ENCODE data around the gene SKOR1.

The SKOR1 gene

DNA sequence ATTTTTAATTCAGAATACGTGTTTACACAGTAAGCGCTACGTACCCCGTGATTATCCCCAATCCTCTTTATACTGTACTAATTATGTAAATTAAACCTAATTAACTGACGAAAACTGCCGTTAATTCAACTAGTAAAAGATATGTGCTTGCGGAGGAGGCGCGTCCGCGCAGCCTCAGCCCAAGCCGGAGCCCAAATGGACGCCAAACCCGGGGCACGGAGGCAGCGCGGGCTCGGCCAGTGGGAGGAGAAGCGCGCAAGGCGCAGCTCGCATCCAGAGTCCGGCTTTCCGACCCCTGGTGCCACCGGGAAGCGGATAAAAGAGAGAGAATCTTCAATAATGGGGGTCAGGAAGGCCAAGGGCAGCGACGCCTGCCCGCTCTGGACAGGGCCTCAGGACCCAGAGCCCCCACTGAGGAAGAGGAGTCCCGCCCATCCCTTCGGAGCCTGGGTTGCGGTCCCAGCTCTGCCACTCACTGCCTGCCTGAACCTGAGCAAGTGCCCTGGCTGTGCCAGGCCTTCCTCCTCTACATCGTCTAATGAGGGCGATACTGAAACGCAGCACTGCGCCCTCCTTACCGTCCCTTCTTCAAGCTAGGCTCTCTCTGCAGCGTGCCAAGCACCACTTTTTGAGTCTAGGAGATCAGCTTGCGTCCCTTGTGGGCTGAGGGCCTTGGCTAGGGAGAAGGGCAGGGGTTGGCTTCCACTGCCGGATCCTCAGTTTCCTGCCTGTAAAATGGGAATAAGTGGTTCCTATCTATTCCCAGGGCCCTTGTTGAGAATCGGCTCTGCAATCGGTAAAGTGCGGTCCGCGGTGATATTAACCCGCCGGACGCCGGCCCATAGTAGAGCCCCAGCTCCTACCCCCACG, 5.0 kb upstream of the SKOR1 start:
- no peak overlapping the region for H3K4me2 ChIP-seq (ENCODE audit: low read length)
- H3K9me3 ChIP-seq (ENCODE audit: low read length): 0 out of 2 replicates have a peak, but pooled peaks cover 3% of the 10 kb centered on the region
- 0 out of 2 replicates have a peak, but pooled peaks cover 3% of the 10 kb centered on the region for H3K79me2 ChIP-seq (ENCODE audit: insufficient read depth, low read length)
- no peak overlapping the region for H3K27ac ChIP-seq (ENCODE audit: low read depth, low read length, poor library complexity, severe bottlenecking)
- no peak overlapping the region for H3K4me3 ChIP-seq (ENCODE audit: low read depth, low read length, poor library complexity, severe bottlenecking)
- no peaks in the 10 kb centered on the region for H4K20me1 ChIP-seq (ENCODE audit: insufficient read depth, low read length)
- peaks cover 3% of the 10 kb centered on the region for H3K36me3 ChIP-seq (ENCODE audit: insufficient read depth, low read length)
- H2AFZ ChIP-seq (ENCODE audit: low read length): no peak overlapping the region
- no peaks in the 10 kb centered on the region for H3F3A ChIP-seq (ENCODE audit: insufficient read depth, low read length)
- no peaks in the 10 kb centered on the region for H3K27me3 ChIP-seq (ENCODE audit: insufficient read depth, low read length)
- peaks cover 22% of the 10 kb centered on the region for H3K4me1 ChIP-seq (ENCODE audit: insufficient read depth, low read length, severe bottlenecking)
- no peaks in the 10 kb centered on the region for H3K9me2 ChIP-seq (ENCODE audit: low read depth, low read length)
- no peak overlapping the region for H3K9ac ChIP-seq (ENCODE audit: low read length)
- no peak for TF ChIP-seq EZH2 (IDR thresholded peaks at IDR 0.05; ENCODE audit: borderline replicate concordance, low read length)
- TF ChIP-seq, protein P1, sequence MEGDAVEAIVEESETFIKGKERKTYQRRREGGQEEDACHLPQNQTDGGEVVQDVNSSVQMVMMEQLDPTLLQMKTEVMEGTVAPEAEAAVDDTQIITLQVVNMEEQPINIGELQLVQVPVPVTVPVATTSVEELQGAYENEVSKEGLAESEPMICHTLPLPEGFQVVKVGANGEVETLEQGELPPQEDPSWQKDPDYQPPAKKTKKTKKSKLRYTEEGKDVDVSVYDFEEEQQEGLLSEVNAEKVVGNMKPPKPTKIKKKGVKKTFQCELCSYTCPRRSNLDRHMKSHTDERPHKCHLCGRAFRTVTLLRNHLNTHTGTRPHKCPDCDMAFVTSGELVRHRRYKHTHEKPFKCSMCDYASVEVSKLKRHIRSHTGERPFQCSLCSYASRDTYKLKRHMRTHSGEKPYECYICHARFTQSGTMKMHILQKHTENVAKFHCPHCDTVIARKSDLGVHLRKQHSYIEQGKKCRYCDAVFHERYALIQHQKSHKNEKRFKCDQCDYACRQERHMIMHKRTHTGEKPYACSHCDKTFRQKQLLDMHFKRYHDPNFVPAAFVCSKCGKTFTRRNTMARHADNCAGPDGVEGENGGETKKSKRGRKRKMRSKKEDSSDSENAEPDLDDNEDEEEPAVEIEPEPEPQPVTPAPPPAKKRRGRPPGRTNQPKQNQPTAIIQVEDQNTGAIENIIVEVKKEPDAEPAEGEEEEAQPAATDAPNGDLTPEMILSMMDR (IDR thresholded peaks at IDR 0.05; ENCODE audit: low read length): no peak

DNA sequence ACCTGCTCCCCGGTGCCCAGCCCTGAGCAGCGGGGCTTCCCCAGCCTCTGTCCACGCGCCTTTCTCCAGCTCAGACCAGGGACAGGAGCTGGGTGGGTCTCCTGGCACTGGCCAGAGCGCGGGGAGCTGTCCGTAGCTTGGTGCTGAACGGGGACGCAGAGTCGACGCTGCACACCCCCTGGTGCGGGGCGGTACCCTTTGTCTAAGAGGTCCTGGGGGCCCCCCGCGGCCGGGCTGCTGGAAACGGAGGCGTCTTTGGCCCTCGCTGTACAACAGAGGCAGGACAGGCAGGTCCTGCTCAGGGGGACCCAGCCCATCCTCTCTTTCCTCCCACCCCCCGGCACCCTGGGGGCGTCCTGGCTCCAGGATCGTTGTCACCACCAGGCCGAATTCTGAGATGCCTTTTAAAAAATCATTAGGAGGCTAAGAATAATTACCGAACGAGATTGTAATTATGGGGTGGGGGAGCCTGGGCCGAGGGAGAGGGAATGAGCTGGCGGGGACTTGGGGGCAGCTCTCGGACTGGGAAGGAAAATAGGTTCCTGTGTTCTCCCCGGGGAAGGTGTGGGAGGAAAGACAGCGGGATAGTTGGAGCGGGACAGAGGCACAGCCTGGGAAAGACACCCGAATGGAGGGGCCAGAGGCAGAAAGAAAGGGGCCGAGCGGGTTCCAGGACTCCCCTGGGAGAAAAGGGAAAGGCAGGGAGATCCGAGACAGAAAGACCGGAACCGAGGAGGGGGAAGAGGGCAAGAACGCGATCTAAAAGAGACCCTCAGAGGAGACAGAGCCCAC, 4.1 kb upstream of the SKOR1 start:
- Histone ChIP-seq H3K27ac (ENCODE audit: low read depth, low read length, poor library complexity, severe bottlenecking) (no peak overlapping the region), H3K4me1 (ENCODE audit: insufficient read depth, low read length, severe bottlenecking) (peaks cover 22% of the 10 kb centered on the region), H3K4me3 (ENCODE audit: low read depth, low read length, poor library complexity, severe bottlenecking) (no peak overlapping the region), H3K36me3 (ENCODE audit: insufficient read depth, low read length) (peaks cover 10% of the 10 kb centered on the region), H3K4me2 (ENCODE audit: low read length) (no peak overlapping the region), H3F3A (ENCODE audit: insufficient read depth, low read length) (no peaks in the 10 kb centered on the region), H3K27me3 (ENCODE audit: insufficient read depth, low read length) (no peaks in the 10 kb centered on the region), H3K9me2 (ENCODE audit: low read depth, low read length) (no peaks in the 10 kb centered on the region), H3K9me3 (ENCODE audit: low read length) (no peaks in the 10 kb centered on the region), H4K20me1 (ENCODE audit: insufficient read depth, low read length) (no peaks in the 10 kb centered on the region), H2AFZ (ENCODE audit: low read length) (no peak overlapping the region), H3K9ac (ENCODE audit: low read length) (no peak overlapping the region), H3K79me2 (ENCODE audit: insufficient read depth, low read length) (0 out of 2 replicates have a peak, but pooled peaks cover 3% of the 10 kb centered on the region)
- no peak for TF ChIP-seq EZH2 (IDR thresholded peaks at IDR 0.05; ENCODE audit: borderline replicate concordance, low read length)
- TF ChIP-seq, protein P1 (IDR thresholded peaks at IDR 0.05; ENCODE audit: low read length): no peak

DNA sequence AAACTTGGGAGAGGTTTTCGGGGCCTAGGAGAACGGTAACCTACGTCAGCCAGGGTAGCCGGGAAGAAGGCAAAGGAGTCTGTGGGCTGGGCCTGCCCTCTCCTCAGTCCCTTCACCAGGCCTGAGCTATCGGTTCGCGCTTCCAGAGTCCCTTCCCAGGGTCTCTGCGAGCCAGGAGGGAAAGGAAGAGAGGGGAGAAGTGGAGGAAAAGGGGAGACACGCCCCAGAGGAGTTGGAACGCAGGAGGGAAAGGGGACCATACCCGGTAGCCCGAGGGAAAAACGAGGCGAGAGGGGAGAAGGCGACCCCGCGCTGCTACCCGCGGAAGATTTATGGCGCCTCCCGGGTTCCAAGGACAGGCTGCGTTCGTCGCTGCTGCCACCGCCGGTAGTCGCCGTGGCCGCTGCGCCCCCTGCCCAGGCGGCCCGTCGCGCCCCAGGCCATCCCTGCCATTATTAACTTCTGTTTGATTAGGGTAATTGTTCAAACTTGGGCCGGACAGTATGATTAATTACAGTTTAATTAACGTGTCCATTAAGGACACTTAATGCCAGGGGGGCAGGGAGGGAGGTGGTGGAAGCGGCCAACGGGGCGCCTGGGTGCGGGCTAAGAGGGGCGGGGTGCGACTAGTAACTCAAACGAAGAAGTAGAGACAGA, 3.4 kb upstream of the SKOR1 start:
- H3K27me3 ChIP-seq (ENCODE audit: insufficient read depth, low read length): no peaks in the 10 kb centered on the region
- no peak overlapping the region; the same call in 1 of the 2 replicates for H3K9ac ChIP-seq (ENCODE audit: low read length)
- H2AFZ ChIP-seq (ENCODE audit: low read length): no peak overlapping the region
- no peaks in the 10 kb centered on the region for H3K9me2 ChIP-seq (ENCODE audit: low read depth, low read length)
- peak overlapping the region; percentile 79 for H3K4me3 ChIP-seq (ENCODE audit: low read depth, low read length, poor library complexity, severe bottlenecking)
- no peak overlapping the region for H3K27ac ChIP-seq (ENCODE audit: low read depth, low read length, poor library complexity, severe bottlenecking)
- peaks cover 17% of the 10 kb centered on the region for H3K36me3 ChIP-seq (ENCODE audit: insufficient read depth, low read length)
- H3K9me3 ChIP-seq (ENCODE audit: low read length): no peaks in the 10 kb centered on the region
- TF ChIP-seq EZH2 (IDR thresholded peaks at IDR 0.05; ENCODE audit: borderline replicate concordance, low read length): no peak
- TF ChIP-seq, protein P1 (IDR thresholded peaks at IDR 0.05; ENCODE audit: low read length): no peak
- H3K79me2 ChIP-seq (ENCODE audit: insufficient read depth, low read length): 0 out of 2 replicates have a peak, but pooled peaks cover 3% of the 10 kb centered on the region
- peaks cover 22% of the 10 kb centered on the region for H3K4me1 ChIP-seq (ENCODE audit: insufficient read depth, low read length, severe bottlenecking)
- no peaks in the 10 kb centered on the region for H4K20me1 ChIP-seq (ENCODE audit: insufficient read depth, low read length)
- peak overlapping the region; percentile 88 for H3K4me2 ChIP-seq (ENCODE audit: low read length)
- H3F3A ChIP-seq (ENCODE audit: insufficient read depth, low read length): no peaks in the 10 kb centered on the region

Measured in OCI-LY1 (cell line).